ENCODE data around the gene MPI.

DNA sequence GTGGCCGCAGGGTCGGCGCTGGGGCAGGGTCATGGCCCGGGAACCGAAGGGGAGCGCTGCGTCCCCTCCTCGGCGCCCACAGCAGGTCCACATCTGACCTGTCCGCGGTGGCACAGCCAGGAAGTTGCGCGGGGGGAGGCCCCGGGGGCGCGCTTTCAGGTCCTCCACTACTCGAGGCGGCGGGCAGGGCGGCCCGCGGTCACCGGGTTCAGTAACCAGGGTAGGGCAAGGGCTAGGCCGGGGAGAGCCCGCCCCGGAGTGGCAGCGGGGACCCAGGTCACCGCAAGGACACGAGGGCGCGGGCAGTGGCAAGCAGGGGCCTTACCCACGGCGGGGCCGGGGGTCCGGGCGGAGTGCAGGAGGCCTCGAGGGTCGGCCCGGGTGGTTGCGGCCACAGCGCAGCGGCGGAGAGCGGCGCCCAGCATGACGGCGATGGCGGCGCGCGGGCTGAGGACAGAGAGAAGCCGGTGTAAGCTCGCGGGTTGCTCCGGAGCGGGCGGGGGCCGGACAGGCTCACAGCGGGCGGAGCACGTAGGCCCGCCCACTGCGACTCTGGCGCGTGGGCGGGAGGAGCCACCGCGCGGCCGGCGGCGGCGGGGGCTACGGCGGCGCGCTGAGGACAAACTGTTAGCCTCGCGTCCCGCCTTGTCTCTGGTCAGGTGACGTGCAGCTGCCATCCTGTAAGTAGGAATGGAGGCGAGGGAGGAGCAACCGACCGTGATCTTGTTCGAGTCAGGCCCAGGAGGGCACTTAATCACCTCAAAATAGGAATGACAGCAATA lies 47.9 kb downstream of the MPI start, which contains the start of gene COX5A:
- no peak for TF ChIP-seq CTCF (conservative IDR thresholded peaks at IDR 0.05 in 1 of 2, IDR thresholded peaks at IDR 0.05 in 1 of 2; ENCODE audit: extremely low read depth in 1 of 2, insufficient read depth in 1 of 2, low read depth in 1 of 2, low read length in 2 of 2)
- no peak for TF ChIP-seq EZH2 (IDR thresholded peaks at IDR 0.05; ENCODE audit: borderline replicate concordance, low read length)
